Activated CD4-positive, alpha-beta T cell treated with anti-CD3 and anti-CD28 coated beads for 36 hours (primary cell): Measurements from ENCODE around the gene SLC9A1. TPM values are rescaled to one million over a fixed set of nuclear protein-coding genes. Genes with fewer than 3 reads are reported as not detected.

ENCODE experiments used
- ATAC-seq: fragments of 200-7000 bp; cut with Tn5 transposase; one replicate; pipeline ENCODE4 v1.10.0; 2021; ENCODE audit warnings: mild to moderate bottlenecking, moderate library complexity
- CTCF ChIA-PET: fragments of 350-600 bp; sonication (Branson Sonifier 250); formaldehyde crosslinking; loops from one replicate; lab custom pipeline; 2021; ENCODE audit warnings: antibody characterized with exemption; lab: Charles Lee
- POLR2A ChIA-PET: fragments of 350-600 bp; sonication (Branson Sonifier 250); formaldehyde crosslinking; loops from one replicate; lab custom pipeline; 2021; ENCODE audit warnings: antibody characterized with exemption, inconsistent platforms; lab: Charles Lee
- DNase-seq: peaks from one replicate; pipeline ENCODE4 v3.0.0-alpha.2; 2020
- H3K27ac Mint-ChIP-seq: one replicate; pipeline ENCODE4 v1.8.0; 2021; ENCODE audit warnings: mixed read lengths
- H3K27me3 Mint-ChIP-seq: one replicate; pipeline ENCODE4 v1.8.0; 2021; ENCODE audit warnings: mixed read lengths
- H3K36me3 Mint-ChIP-seq: one replicate; pipeline ENCODE4 v1.8.0; 2021; ENCODE audit warnings: low read depth, mixed read lengths
- H3K4me1 Mint-ChIP-seq: one replicate; pipeline ENCODE4 v1.8.0; 2021; ENCODE audit warnings: mixed read lengths
- H3K4me3 Mint-ChIP-seq: one replicate; pipeline ENCODE4 v1.8.0; 2021; ENCODE audit warnings: mild to moderate bottlenecking, moderate library complexity, mixed read lengths
- H3K9me3 Mint-ChIP-seq: one replicate; pipeline ENCODE4 v1.8.0; 2021; ENCODE audit warnings: low read depth, mixed read lengths
- intact Hi-C, 2 experiments: fragments of 100-400 bp; cut with DNase I in 1 of 2; cut with micrococcal nuclease in 1 of 2; formaldehyde crosslinking; loops; one replicate each; pipeline versions ENCODE4 v1.14.2 to v1.15.1; 2022 to 2024; cut with DNase I, micrococcal nuclease
- total RNA-seq, 2 experiments: library from RNA; stranded (reverse); gene quantifications; one replicate each; pipeline ENCODE4 v1.2.3, GENCODE V29; 2021

SLC9A1 gene
- total RNA-seq, 2 experiments from 2014 or later = 15.6 to 20.4 TPM

- Mint-ChIP-seq H3K27me3 (no peaks in the 10 kb centered on the region), H3K4me3 (no peak overlapping the region), H3K4me1 (peaks cover 9% of the 10 kb centered on the region), H3K9me3 (no peaks in the 10 kb centered on the region), H3K27ac (peak overlapping the region; percentile 15), H3K36me3 (peaks cover 1% of the 10 kb centered on the region)
- ATAC-seq (peak; percentile 17), DNase-seq (no peak)
- POLR2A ChIA-PET = interaction anchor here (0.5 kb wide), 1 partner anchor 1655 kb away, joined by 3 read pairs; no protein-coding TSS in a partner anchor
- intact Hi-C loops = no loop called here
- CTCF ChIA-PET = interaction anchor here (0.6 to 11.0 kb wide), 9 partner anchors 10 to 198 kb away, joined by 3 to 209 read pairs (median 4); partner anchors contain the start of gene SLC9A1
These were observed 55.8 kb downstream of the SLC9A1 start for GRCh38 chr1:27099135-27099586.

- Mint-ChIP-seq H3K36me3 (peaks cover 1% of the 10 kb centered on the region), H3K27me3 (no peaks in the 10 kb centered on the region), H3K4me3 (no peak overlapping the region), H3K9me3 (no peaks in the 10 kb centered on the region), H3K27ac (no peak overlapping the region), H3K4me1 (peaks cover 9% of the 10 kb centered on the region)
- no peak for ATAC-seq
- intact Hi-C loops = no loop called here
- ChIA-PET POLR2A (no interaction called here), CTCF (interaction anchor here (0.6 to 11.0 kb wide), 9 partner anchors 11 to 199 kb away, joined by 3 to 209 read pairs (median 4); no protein-coding TSS in a partner anchor)
- no peak for DNase-seq
These were observed 56.3 kb downstream of the SLC9A1 start for GRCh38 chr1:27098431-27099134.

GRCh38 chr1:27097484-27097917 is 57.4 kb downstream of the SLC9A1 start:
- POLR2A ChIA-PET = no interaction called here
- intact Hi-C loops = loop anchor here (1.0 kb wide), 2 partner anchors 53 to 100 kb away; no protein-coding TSS in a partner anchor
- no peaks in the 10 kb centered on the region for H3K9me3 Mint-ChIP-seq

GRCh38 chr1:27095576-27095975 is 59.3 kb downstream of the SLC9A1 start:
- H3K27me3 Mint-ChIP-seq = no peaks in the 10 kb centered on the region
- ChIA-PET CTCF (interaction anchor here (0.6 to 11.0 kb wide), 5 partner anchors 17 to 1096 kb away, joined by 3 to 209 read pairs (median 3); no protein-coding TSS in a partner anchor), POLR2A (no interaction called here)
- H3K4me3 Mint-ChIP-seq = no peak overlapping the region
- H3K36me3 Mint-ChIP-seq = peaks cover 1% of the 10 kb centered on the region
- intact Hi-C loops = no loop called here
- ATAC-seq (no peak), DNase-seq (no peak)
- peaks cover 9% of the 10 kb centered on the region for H3K4me1 Mint-ChIP-seq
- no peak overlapping the region for H3K27ac Mint-ChIP-seq
- no peaks in the 10 kb centered on the region for H3K9me3 Mint-ChIP-seq

More at GRCh38 chr1:27097484-27097917, 57.4 kb downstream of the SLC9A1 start:
- CTCF ChIA-PET = interaction anchor here (0.5 to 11.0 kb wide), 14 partner anchors 10 to 665 kb away, joined by 3 to 209 read pairs (median 4); partner anchors contain the start of gene DHDDS
- peak; percentile 84 for ATAC-seq
- no peak overlapping the region for H3K4me3 Mint-ChIP-seq
- H3K36me3 Mint-ChIP-seq = peaks cover 1% of the 10 kb centered on the region
- H3K27ac Mint-ChIP-seq = no peak overlapping the region
- peaks cover 9% of the 10 kb centered on the region for H3K4me1 Mint-ChIP-seq
- DNase-seq = peak; percentile 87
- H3K27me3 Mint-ChIP-seq = no peaks in the 10 kb centered on the region

- Mint-ChIP-seq H3K4me1 (no peaks in the 10 kb centered on the region), H3K27me3 (no peaks in the 10 kb centered on the region), H3K36me3 (no peaks in the 10 kb centered on the region), H3K4me3 (no peak overlapping the region), H3K9me3 (no peaks in the 10 kb centered on the region), H3K27ac (no peak overlapping the region)
- POLR2A ChIA-PET = no interaction called here
- DNase-seq (no peak), ATAC-seq (no peak)
- CTCF ChIA-PET = interaction anchor here (0.6 to 11.0 kb wide), 4 partner anchors 10 to 538 kb away, joined by 3 to 209 read pairs (median 4); no protein-coding TSS in a partner anchor
- intact Hi-C loops = no loop called here
These were observed 62.0 kb downstream of the SLC9A1 start for GRCh38 chr1:27092888-27093287.

GRCh38 chr1:27090911-27091310 is 64.0 kb downstream of the SLC9A1 start:
- Mint-ChIP-seq H3K4me3 (no peak overlapping the region), H3K4me1 (no peaks in the 10 kb centered on the region), H3K27me3 (no peaks in the 10 kb centered on the region), H3K27ac (no peak overlapping the region), H3K9me3 (no peaks in the 10 kb centered on the region), H3K36me3 (no peaks in the 10 kb centered on the region)
- POLR2A ChIA-PET = no interaction called here
- CTCF ChIA-PET = interaction anchor here (0.6 to 11.0 kb wide), 2 partner anchors 45 to 118 kb away, joined by 3 to 209 read pairs; no protein-coding TSS in a partner anchor
- intact Hi-C loops = no loop called here
- DNase-seq (no peak), ATAC-seq (no peak)

- H3K4me1 Mint-ChIP-seq = peaks cover 2% of the 10 kb centered on the region
- no peak overlapping the region for H3K27ac Mint-ChIP-seq
- CTCF ChIA-PET = interaction anchor here (0.6 to 2.0 kb wide), 5 partner anchors 9 to 68 kb away, joined by 3 to 7 read pairs (median 4); no protein-coding TSS in a partner anchor
- H3K4me3 Mint-ChIP-seq = no peak overlapping the region
- peaks cover 3% of the 10 kb centered on the region for H3K9me3 Mint-ChIP-seq
- intact Hi-C loops = no loop called here
- no peaks in the 10 kb centered on the region for H3K27me3 Mint-ChIP-seq
- POLR2A ChIA-PET = no interaction called here
- ATAC-seq (no peak), DNase-seq (no peak)
- H3K36me3 Mint-ChIP-seq = no peaks in the 10 kb centered on the region
These were observed 67.3 kb downstream of the SLC9A1 start for GRCh38 chr1:27087371-27088220.

GRCh38 chr1:27086628-27087027 is 68.3 kb downstream of the SLC9A1 start:
- intact Hi-C loops = no loop called here
- no peak overlapping the region for H3K27ac Mint-ChIP-seq
- DNase-seq = no peak
- ChIA-PET CTCF (interaction anchor here (0.7 to 1.2 kb wide), 2 partner anchors 10 to 42 kb away, joined by 4 read pairs; no protein-coding TSS in a partner anchor), POLR2A (no interaction called here)
- peaks cover 3% of the 10 kb centered on the region for H3K9me3 Mint-ChIP-seq
- ATAC-seq = no peak
- H3K36me3 Mint-ChIP-seq = no peaks in the 10 kb centered on the region
- H3K27me3 Mint-ChIP-seq = no peaks in the 10 kb centered on the region
- peaks cover 2% of the 10 kb centered on the region for H3K4me1 Mint-ChIP-seq
- no peak overlapping the region for H3K4me3 Mint-ChIP-seq

- Mint-ChIP-seq H3K27ac (no peak overlapping the region), H3K4me3 (no peak overlapping the region), H3K36me3 (no peaks in the 10 kb centered on the region), H3K27me3 (no peaks in the 10 kb centered on the region), H3K9me3 (peaks cover 3% of the 10 kb centered on the region), H3K4me1 (peaks cover 2% of the 10 kb centered on the region)
- CTCF ChIA-PET = interaction anchor here (0.6 to 0.9 kb wide), 3 partner anchors 40 to 69 kb away, joined by 3 to 4 read pairs (median 3); partner anchors contain the start of gene SLC9A1
- POLR2A ChIA-PET = no interaction called here
- intact Hi-C loops = no loop called here
- no peak for ATAC-seq
- DNase-seq = no peak
These were observed 68.9 kb downstream of the SLC9A1 start for GRCh38 chr1:27086026-27086425.

- intact Hi-C loops = no loop called here
- no peak overlapping the region for H3K27ac Mint-ChIP-seq
- DNase-seq (no peak), ATAC-seq (no peak)
- CTCF ChIA-PET = interaction anchor here (1.9 kb wide), 1 partner anchor 38 kb away, joined by 6 read pairs; no protein-coding TSS in a partner anchor
- peaks cover 3% of the 10 kb centered on the region for H3K9me3 Mint-ChIP-seq
- H3K27me3 Mint-ChIP-seq = no peaks in the 10 kb centered on the region
- H3K4me1 Mint-ChIP-seq = peaks cover 2% of the 10 kb centered on the region
- H3K36me3 Mint-ChIP-seq = no peaks in the 10 kb centered on the region
- no peak overlapping the region for H3K4me3 Mint-ChIP-seq
- POLR2A ChIA-PET = no interaction called here
These were observed 70.8 kb downstream of the SLC9A1 start for GRCh38 chr1:27084107-27084506.

GRCh38 chr1:27077968-27078367 is 77.0 kb downstream of the SLC9A1 start:
- H3K27me3 Mint-ChIP-seq = no peaks in the 10 kb centered on the region
- H3K9me3 Mint-ChIP-seq = no peaks in the 10 kb centered on the region

More at GRCh38 chr1:27077968-27078367, 77.0 kb downstream of the SLC9A1 start:
- Mint-ChIP-seq H3K27ac (no peak overlapping the region), H3K36me3 (no peaks in the 10 kb centered on the region), H3K4me3 (no peak overlapping the region), H3K4me1 (no peaks in the 10 kb centered on the region)
- DNase-seq (no peak), ATAC-seq (no peak)
- ChIA-PET CTCF (interaction anchor here (0.6 to 3.6 kb wide), 3 partner anchors 18 to 1043 kb away, joined by 3 to 16 read pairs (median 3); no protein-coding TSS in a partner anchor), POLR2A (interaction anchor here (0.7 kb wide), 1 partner anchor 186 kb away, joined by 6 read pairs; no protein-coding TSS in a partner anchor)
- intact Hi-C loops = no loop called here
